Measurements from ENCODE around the gene MIPEP. TPM values are rescaled to one million over a fixed set of nuclear protein-coding genes. Genes with fewer than 3 reads are reported as not detected.

Gene MIPEP
- total RNA-seq, 1 experiment from 2014 or later, result 24.7 TPM

DNA sequence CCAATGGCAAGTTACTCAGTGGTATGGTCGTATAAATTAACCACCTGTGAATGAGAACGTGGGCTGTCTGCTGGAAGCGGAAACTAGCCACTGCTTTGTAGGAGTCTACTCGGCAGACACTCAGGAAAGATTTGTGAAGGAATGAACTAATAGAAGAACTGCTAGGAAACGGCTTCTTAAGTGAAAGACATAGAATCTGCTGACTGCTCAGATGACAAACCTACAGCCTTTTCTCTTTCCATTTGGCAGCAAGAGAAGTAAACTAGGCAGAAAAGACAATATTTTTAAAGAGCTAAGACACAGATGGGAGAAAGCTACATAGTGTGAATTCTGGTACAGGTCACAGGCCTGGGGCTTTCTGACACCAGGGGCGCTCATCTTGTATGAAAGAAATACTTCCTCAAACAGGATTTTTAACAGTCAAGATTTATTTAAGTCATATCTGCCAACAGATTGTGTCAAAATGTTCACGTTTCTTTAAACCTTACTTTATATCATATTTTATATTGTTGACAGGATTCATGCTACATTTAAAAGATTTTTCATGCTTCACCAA is 78.4 kb downstream of the MIPEP start:
- Mint-ChIP-seq H3K27ac (ENCODE audit: low read depth, unreplicated experiment) (no peak overlapping the region), H3K9me3 (ENCODE audit: unreplicated experiment) (no peaks in the 10 kb centered on the region), H3K36me3 (ENCODE audit: insufficient read depth, unreplicated experiment) (peaks cover 10% of the 10 kb centered on the region), H3K4me3 (ENCODE audit: unreplicated experiment) (no peak overlapping the region), H3K27me3 (ENCODE audit: insufficient read depth, unreplicated experiment) (no peaks in the 10 kb centered on the region), H3K4me1 (ENCODE audit: insufficient read depth, unreplicated experiment) (no peaks in the 10 kb centered on the region)
- intact Hi-C loops (cut with micrococcal nuclease), result no loop called here
- DNase-seq (ENCODE audit: unreplicated experiment), result no peak
- BruUV-seq (replicated peaks), result no TSS peak
- ChIA-PET POLR2A (interaction anchor here (1.0 kb wide), 1 partner anchor 40 kb away, joined by 3 read pairs; no protein-coding TSS in a partner anchor), CTCF (interaction anchor here (0.7 kb wide), 1 partner anchor 794 kb away, joined by 3 read pairs; no protein-coding TSS in a partner anchor)
- TF ChIP-seq, protein P1, sequence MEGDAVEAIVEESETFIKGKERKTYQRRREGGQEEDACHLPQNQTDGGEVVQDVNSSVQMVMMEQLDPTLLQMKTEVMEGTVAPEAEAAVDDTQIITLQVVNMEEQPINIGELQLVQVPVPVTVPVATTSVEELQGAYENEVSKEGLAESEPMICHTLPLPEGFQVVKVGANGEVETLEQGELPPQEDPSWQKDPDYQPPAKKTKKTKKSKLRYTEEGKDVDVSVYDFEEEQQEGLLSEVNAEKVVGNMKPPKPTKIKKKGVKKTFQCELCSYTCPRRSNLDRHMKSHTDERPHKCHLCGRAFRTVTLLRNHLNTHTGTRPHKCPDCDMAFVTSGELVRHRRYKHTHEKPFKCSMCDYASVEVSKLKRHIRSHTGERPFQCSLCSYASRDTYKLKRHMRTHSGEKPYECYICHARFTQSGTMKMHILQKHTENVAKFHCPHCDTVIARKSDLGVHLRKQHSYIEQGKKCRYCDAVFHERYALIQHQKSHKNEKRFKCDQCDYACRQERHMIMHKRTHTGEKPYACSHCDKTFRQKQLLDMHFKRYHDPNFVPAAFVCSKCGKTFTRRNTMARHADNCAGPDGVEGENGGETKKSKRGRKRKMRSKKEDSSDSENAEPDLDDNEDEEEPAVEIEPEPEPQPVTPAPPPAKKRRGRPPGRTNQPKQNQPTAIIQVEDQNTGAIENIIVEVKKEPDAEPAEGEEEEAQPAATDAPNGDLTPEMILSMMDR (IDR thresholded peaks at IDR 0.05; ENCODE audit: unreplicated experiment), result no peak

DNA sequence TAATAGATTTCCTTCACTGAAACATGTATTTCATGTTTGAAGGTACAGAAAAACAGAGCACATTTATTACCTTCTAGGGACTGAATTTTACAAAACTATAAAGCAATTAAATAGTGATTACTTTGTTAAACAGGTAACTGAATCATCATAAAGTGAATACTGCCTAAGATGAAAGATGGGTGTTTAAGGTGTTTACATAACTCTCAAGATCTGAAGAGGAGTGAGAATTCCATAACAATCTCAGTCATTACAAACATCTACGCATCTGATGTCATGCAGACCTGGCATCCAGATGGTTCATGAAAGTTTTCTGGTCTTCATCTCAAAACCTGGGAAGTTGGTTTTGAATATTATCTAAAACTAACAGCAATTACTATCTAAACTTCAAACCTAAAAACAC is 80.4 kb downstream of the MIPEP start:
- H3K27me3 Mint-ChIP-seq (ENCODE audit: insufficient read depth, unreplicated experiment), result no peaks in the 10 kb centered on the region
- BruUV-seq (replicated peaks), result no TSS peak
- ChIA-PET POLR2A (interaction anchor here (0.8 kb wide), 1 partner anchor 36 kb away, joined by 3 read pairs; no protein-coding TSS in a partner anchor), CTCF (no interaction called here)
- H3K9me3 Mint-ChIP-seq (ENCODE audit: unreplicated experiment), result no peaks in the 10 kb centered on the region
- H3K27ac Mint-ChIP-seq (ENCODE audit: low read depth, unreplicated experiment), result no peak overlapping the region
- H3K4me3 Mint-ChIP-seq (ENCODE audit: unreplicated experiment), result no peak overlapping the region
- TF ChIP-seq, protein P1 (IDR thresholded peaks at IDR 0.05; ENCODE audit: unreplicated experiment), result no peak
- peaks cover 12% of the 10 kb centered on the region for H3K36me3 Mint-ChIP-seq (ENCODE audit: insufficient read depth, unreplicated experiment)
- H3K4me1 Mint-ChIP-seq (ENCODE audit: insufficient read depth, unreplicated experiment), result no peaks in the 10 kb centered on the region
- intact Hi-C loops (cut with micrococcal nuclease), result no loop called here
- no peak for DNase-seq (ENCODE audit: unreplicated experiment)

DNA sequence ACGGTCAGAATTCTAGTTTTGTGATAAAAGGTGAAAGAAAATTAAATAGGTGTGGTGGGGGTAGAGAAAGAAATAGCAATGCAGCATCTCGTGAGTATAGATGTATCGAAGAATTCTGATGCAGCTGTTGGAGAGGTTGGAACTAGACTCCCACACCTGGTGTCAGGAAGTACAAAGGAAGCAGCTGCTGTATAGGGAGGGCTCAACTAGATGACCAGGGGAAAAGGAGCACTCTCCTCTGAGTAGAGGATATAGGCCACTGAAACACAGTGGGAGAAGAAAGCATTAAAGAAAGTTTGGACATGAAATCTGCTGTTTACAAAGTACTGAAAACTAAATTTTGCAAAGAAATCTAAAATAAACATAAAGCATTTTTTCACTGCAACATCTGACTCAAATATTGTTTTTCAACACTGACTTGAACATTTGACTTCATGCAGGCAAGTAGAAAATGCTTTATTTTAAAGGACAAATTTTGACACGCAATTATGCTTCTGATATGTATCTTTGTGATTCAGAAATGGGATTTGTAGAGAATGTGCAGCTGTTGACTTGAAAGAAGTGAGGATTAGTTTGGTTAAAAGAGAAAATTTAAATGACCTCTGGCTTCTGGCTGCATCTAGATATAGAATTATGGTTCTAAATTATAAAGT is 82.2 kb downstream of the MIPEP start:
- DNase-seq (ENCODE audit: unreplicated experiment), result no peak
- no peaks in the 10 kb centered on the region for H3K27me3 Mint-ChIP-seq (ENCODE audit: insufficient read depth, unreplicated experiment)
- TF ChIP-seq, protein P1 (IDR thresholded peaks at IDR 0.05; ENCODE audit: unreplicated experiment), result no peak
- H3K27ac Mint-ChIP-seq (ENCODE audit: low read depth, unreplicated experiment), result no peak overlapping the region
- no peaks in the 10 kb centered on the region for H3K9me3 Mint-ChIP-seq (ENCODE audit: unreplicated experiment)
- intact Hi-C loops (cut with micrococcal nuclease), result no loop called here
- POLR2A ChIA-PET, result no interaction called here
- H3K4me1 Mint-ChIP-seq (ENCODE audit: insufficient read depth, unreplicated experiment), result no peaks in the 10 kb centered on the region
- BruUV-seq (replicated peaks), result no TSS peak
- no peak overlapping the region for H3K4me3 Mint-ChIP-seq (ENCODE audit: unreplicated experiment)
- peaks cover 19% of the 10 kb centered on the region for H3K36me3 Mint-ChIP-seq (ENCODE audit: insufficient read depth, unreplicated experiment)
- CTCF ChIA-PET, result interaction anchor here (0.6 kb wide), 1 partner anchor 10 kb away, joined by 5 read pairs; no protein-coding TSS in a partner anchor

DNA sequence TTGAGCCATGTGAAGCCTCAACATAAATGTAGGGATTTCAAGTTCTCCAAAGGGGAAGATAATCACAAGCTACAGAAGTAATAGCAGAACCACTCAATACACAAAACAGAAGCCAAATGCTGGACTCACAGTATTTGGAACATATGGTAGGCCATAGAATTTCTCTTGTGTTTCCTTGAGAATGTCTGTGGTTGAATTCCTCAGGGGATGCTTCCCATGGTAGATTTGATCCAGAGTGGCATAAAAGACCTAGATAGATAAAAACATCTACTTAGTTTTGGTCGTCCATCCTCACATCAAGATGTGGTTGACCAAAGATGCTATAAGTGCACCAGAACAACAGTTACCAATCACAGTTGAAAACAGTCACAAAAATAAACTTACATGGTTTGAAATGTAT is 83.4 kb downstream of the MIPEP start:
- ChIA-PET CTCF (interaction anchor here (1.2 kb wide), 1 partner anchor 52 kb away, joined by 3 read pairs; no protein-coding TSS in a partner anchor), POLR2A (no interaction called here)
- TF ChIP-seq, protein P1 (IDR thresholded peaks at IDR 0.05; ENCODE audit: unreplicated experiment), result no peak
- intact Hi-C loops (cut with micrococcal nuclease), result no loop called here
- Mint-ChIP-seq H3K27me3 (ENCODE audit: insufficient read depth, unreplicated experiment) (no peaks in the 10 kb centered on the region), H3K9me3 (ENCODE audit: unreplicated experiment) (no peaks in the 10 kb centered on the region), H3K4me3 (ENCODE audit: unreplicated experiment) (no peak overlapping the region), H3K4me1 (ENCODE audit: insufficient read depth, unreplicated experiment) (no peaks in the 10 kb centered on the region), H3K27ac (ENCODE audit: low read depth, unreplicated experiment) (no peak overlapping the region), H3K36me3 (ENCODE audit: insufficient read depth, unreplicated experiment) (peaks cover 19% of the 10 kb centered on the region)
- BruUV-seq (replicated peaks), result no TSS peak
- no peak for DNase-seq (ENCODE audit: unreplicated experiment)
